ENCODE results near the gene FAM110C. TPM values are rescaled to one million over a fixed set of nuclear protein-coding genes. Genes with fewer than 3 reads are reported as not detected.
A peak's percentile ranks its signal among the peaks of the same experiment; 100 is the strongest.
"Not testable (repeated sequence)": the region's sequence is repeated elsewhere in the genome, so short reads cannot be mapped to it uniquely, and the experiment has no call there.

Gene FAM110C
- total RNA-seq, 4 donors from 2014 or later, result 10.7 to 22.0 (median 17.6) TPM

GRCh38 chr2:23283-23682 lies 23.0 kb downstream of the FAM110C start:
- no peaks in the 10 kb centered on the region for H3K36me3 ChIP-seq
- no peak overlapping the region for H3K27ac ChIP-seq
- DNase-seq (ENCODE audit: low spot score in 2 of 2), result no peak
- TF ChIP-seq EP300 (IDR thresholded peaks at IDR 0.05) (no peak), POLR2AphosphoS5 (IDR thresholded peaks at IDR 0.05) (no peak), CTCF (IDR thresholded peaks at IDR 0.05) (no peak), POLR2A (IDR thresholded peaks at IDR 0.05) (no peak)
- 96% methylated on average over 1 of the region's 1 CpG for WGBS
- H3K4me3 ChIP-seq, result no peak overlapping the region
- no peaks in the 10 kb centered on the region for H3K27me3 ChIP-seq
- peaks cover 6% of the 10 kb centered on the region for H3K4me1 ChIP-seq
- H3K9me3 ChIP-seq, result no peaks in the 10 kb centered on the region

- H3K4me3 ChIP-seq; DNase-seq (ENCODE audit: low spot score in 2 of 2); H3K9me3 ChIP-seq; H3K27me3 ChIP-seq; H3K4me1 ChIP-seq; H3K36me3 ChIP-seq; H3K27ac ChIP-seq: not testable (repeated sequence)
- WGBS, result 89% methylated on average over 4 of the region's 4 CpGs
Measured at GRCh38 chr2:22244-22643, 24.1 kb downstream of the FAM110C start.

DNA sequence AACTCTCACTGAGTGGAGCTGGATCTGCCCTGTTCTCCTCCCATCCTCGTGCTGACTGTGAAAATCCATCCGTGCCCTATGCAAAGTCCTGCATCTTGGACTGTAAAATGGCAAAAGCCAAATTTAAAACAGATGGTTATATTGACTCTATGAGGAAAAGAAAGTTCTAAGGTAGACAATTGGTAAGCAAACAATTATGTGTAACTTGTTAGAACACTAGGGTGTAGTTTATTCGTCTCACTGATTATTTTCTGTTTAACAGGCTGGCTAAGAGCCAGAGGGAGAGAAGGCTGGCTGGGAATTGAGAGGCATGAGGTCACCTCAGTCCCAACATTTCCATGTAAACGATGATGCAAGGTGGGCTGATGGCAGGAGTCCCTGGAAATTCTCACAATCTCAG lies 26.0 kb downstream of the FAM110C start:
- H3K36me3 ChIP-seq; H3K4me1 ChIP-seq; H3K4me3 ChIP-seq; H3K9me3 ChIP-seq; DNase-seq (ENCODE audit: low spot score in 2 of 2); H3K27ac ChIP-seq; H3K27me3 ChIP-seq: not testable (repeated sequence)
- WGBS, result 32% methylated on average over 4 of the region's 4 CpGs

DNA sequence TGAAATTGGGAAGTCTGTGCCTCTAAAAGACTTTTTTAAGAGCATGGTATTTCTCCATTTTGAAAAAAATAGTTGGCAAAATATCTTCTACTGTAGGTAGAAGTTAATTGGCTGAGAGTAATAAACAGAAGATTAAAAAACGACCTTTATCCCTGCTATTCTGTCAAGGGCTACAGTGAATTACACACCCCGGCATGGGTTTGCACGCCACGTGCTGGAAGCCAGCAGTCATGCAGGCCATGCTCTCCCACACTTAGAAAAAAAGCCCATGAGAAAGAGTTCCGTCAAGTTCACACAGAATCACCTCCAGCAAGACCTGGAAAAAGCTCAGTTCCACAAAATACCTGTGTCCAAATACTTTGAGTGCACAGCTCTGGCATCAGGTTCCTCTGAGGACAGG lies 26.8 kb downstream of the FAM110C start:
- Histone ChIP-seq H3K4me1 (peaks cover 6% of the 10 kb centered on the region), H3K27me3 (no peaks in the 10 kb centered on the region), H3K9me3 (no peaks in the 10 kb centered on the region), H3K4me3 (no peak overlapping the region), H3K36me3 (no peaks in the 10 kb centered on the region), H3K27ac (no peak overlapping the region)
- WGBS, result 65% methylated on average over 5 of the region's 5 CpGs
- TF ChIP-seq POLR2A (IDR thresholded peaks at IDR 0.05), result no peak
- TF ChIP-seq CTCF (IDR thresholded peaks at IDR 0.05), result no peak
- no peak for TF ChIP-seq EP300 (IDR thresholded peaks at IDR 0.05)
- no peak for TF ChIP-seq POLR2AphosphoS5 (IDR thresholded peaks at IDR 0.05)
- no peak for DNase-seq (ENCODE audit: low spot score in 2 of 2)

GRCh38 chr2:18402-19271 lies 27.7 kb downstream of the FAM110C start:
- Histone ChIP-seq H3K4me3 (no peak overlapping the region), H3K36me3 (no peaks in the 10 kb centered on the region), H3K4me1 (peaks cover 6% of the 10 kb centered on the region), H3K27me3 (no peaks in the 10 kb centered on the region), H3K9me3 (no peaks in the 10 kb centered on the region), H3K27ac (no peak overlapping the region)
- no peak for DNase-seq (ENCODE audit: low spot score in 2 of 2)
- TF ChIP-seq POLR2A (IDR thresholded peaks at IDR 0.05), result no peak
- TF ChIP-seq CTCF (IDR thresholded peaks at IDR 0.05), result peak; percentile 23 to 42
- WGBS, result 73% methylated on average over 14 of the region's 14 CpGs

DNA sequence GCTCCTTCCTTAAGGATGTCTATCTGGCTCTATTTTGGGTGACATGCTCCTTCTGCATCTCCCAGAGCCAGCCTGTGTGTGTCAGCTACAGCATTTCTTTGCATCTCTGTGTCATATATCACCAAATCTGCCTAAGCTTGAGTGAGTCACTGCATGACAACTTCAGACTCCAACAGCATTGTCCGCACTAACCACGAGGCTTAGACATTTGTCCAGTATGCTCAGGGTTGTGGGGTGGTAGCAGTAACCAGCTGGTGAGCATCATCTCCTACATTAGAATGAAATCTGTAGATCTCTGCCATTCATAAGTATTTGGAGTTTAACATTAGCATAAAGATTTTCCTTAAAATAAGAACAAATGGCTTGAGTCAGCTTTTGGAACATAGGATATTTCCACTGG lies 30.4 kb downstream of the FAM110C start:
- H3K9me3 ChIP-seq; H3K4me3 ChIP-seq; H3K27me3 ChIP-seq; H3K27ac ChIP-seq; DNase-seq (ENCODE audit: low spot score in 2 of 2); H3K4me1 ChIP-seq; H3K36me3 ChIP-seq: not testable (repeated sequence)
- WGBS, result 66% methylated on average over 2 of the region's 2 CpGs

Measured in suprapubic skin (tissue), 4 donors.